Mucosa of rectum (tissue), 2 donors: ENCODE measurements around the gene RBMS1.

ENCODE experiments used
- H3K27ac ChIP-seq, 2 donors: one replicate each; pipeline ENCODE4 v1.7.0; 2013; ENCODE audit warnings: inconsistent platforms in 2 of 2, low read depth in 2 of 2, low read length in 2 of 2
- H3K27me3 ChIP-seq, 2 donors: one replicate each; pipeline ENCODE4 v1.7.0; 2013; ENCODE audit warnings: low read length in 2 of 2; ENCODE audit not compliant: control insufficient read depth in 2 of 2, insufficient read depth in 2 of 2
- H3K36me3 ChIP-seq, 2 donors: one replicate each; pipeline ENCODE4 v1.7.0; 2013; ENCODE audit warnings: low read length in 2 of 2; ENCODE audit not compliant: control insufficient read depth in 2 of 2, insufficient read depth in 2 of 2
- H3K4me1 ChIP-seq, 2 donors: one replicate each; pipeline ENCODE4 v1.7.0; 2013; ENCODE audit warnings: low read length in 2 of 2, mild to moderate bottlenecking in 1 of 2; ENCODE audit not compliant: control insufficient read depth in 2 of 2, insufficient read depth in 2 of 2
- H3K4me3 ChIP-seq, 2 donors: one replicate each; pipeline ENCODE4 v1.7.0; 2013; ENCODE audit warnings: low read length in 2 of 2
- H3K9ac ChIP-seq, 2 donors: one replicate each; pipeline ENCODE4 v1.7.0; 2013; ENCODE audit warnings: low read length in 2 of 2, low read depth in 1 of 2, mild to moderate bottlenecking in 1 of 2
- H3K9me3 ChIP-seq, 2 donors: one replicate each; pipeline ENCODE4 v1.7.0; 2013; ENCODE audit warnings: low read length in 2 of 2; ENCODE audit not compliant: control insufficient read depth in 2 of 2
- donor health status: healthy.
- donor health status: Normal muscosa, but diverticular disease.

The RBMS1 gene

GRCh38 chr2:160418398-160418765 lies 75.2 kb downstream of the RBMS1 start:
- H3K9me3 ChIP-seq, result no peaks in the 10 kb centered on the region
- no peaks in the 10 kb centered on the region for H3K36me3 ChIP-seq
- H3K4me3 ChIP-seq, result no peak overlapping the region
- H3K27ac ChIP-seq, result no peak overlapping the region
- H3K9ac ChIP-seq, result no peak overlapping the region
- no peaks in the 10 kb centered on the region for H3K4me1 ChIP-seq
- peaks cover 9 to 14% of the 10 kb centered on the region in 2 donors for H3K27me3 ChIP-seq

- H3K27ac ChIP-seq, result no peak overlapping the region
- H3K4me1 ChIP-seq, result no peaks in the 10 kb centered on the region
These were observed 75.7 kb downstream of the RBMS1 start for GRCh38 chr2:160417745-160418397.

DNA sequence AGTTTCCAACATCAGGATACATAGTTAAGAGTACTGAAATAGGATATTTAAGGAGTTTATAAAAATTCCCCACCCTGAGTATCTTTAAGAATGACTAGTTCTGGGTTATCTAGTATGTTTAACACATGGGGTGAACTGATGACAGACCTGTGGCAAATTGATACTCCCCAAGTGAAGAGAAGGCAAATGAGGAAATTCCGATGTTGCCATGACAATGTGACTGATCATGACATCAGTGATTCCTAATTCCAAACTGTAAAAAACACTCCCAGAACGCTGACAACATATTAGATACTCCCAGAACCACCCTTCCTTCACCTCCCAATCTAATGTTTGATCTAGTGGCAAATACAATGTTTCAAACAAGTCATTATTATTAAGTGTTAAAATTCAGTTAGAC lies 77.6 kb downstream of the RBMS1 start:
- Histone ChIP-seq H3K27me3 (peaks cover 9 to 14% of the 10 kb centered on the region in 2 donors), H3K9ac (no peak overlapping the region), H3K27ac (no peak overlapping the region), H3K4me1 (peaks cover 0 to 5% of the 10 kb centered on the region in 2 donors), H3K4me3 (no peak overlapping the region), H3K9me3 (no peaks in the 10 kb centered on the region), H3K36me3 (no peaks in the 10 kb centered on the region)

More at GRCh38 chr2:160417745-160418397, 75.7 kb downstream of the RBMS1 start:
- no peak overlapping the region for H3K9ac ChIP-seq
- no peaks in the 10 kb centered on the region for H3K9me3 ChIP-seq
- H3K27me3 ChIP-seq, result peaks cover 9 to 14% of the 10 kb centered on the region in 2 donors
- no peak overlapping the region for H3K4me3 ChIP-seq
- H3K36me3 ChIP-seq, result no peaks in the 10 kb centered on the region

DNA sequence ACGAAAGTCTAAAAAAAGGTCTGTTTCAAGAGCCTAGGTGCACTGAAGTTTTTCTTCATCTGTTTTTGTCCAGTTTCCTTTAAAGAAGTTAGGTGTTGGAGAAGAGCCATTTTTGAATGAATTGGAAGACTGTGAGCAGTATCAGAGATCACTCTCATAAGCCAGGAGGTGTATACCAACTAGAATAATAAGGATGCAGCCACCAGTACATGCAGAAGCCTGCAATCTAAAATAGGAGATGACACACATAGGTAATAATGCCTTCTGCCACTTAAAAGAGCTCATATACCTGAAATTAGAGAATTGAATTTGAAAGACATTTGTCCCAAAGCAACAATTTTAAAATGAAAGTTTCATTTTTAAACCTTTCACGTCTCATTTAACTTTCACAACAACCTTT lies 81.7 kb downstream of the RBMS1 start:
- Histone ChIP-seq H3K4me3 (peak overlapping the region in 1 of 2 donors; percentile 13), H3K36me3 (no peaks in the 10 kb centered on the region), H3K9ac (no peak overlapping the region), H3K9me3 (no peaks in the 10 kb centered on the region), H3K27me3 (peaks cover 10 to 21% of the 10 kb centered on the region in 2 donors), H3K4me1 (peaks cover 0 to 7% of the 10 kb centered on the region in 2 donors), H3K27ac (no peak overlapping the region)

GRCh38 chr2:160411167-160411566 lies 82.4 kb downstream of the RBMS1 start:
- H3K36me3 ChIP-seq, result no peaks in the 10 kb centered on the region
- H3K27ac ChIP-seq, result no peak overlapping the region
- no peaks in the 10 kb centered on the region for H3K9me3 ChIP-seq
- peaks cover 14 to 20% of the 10 kb centered on the region in 2 donors for H3K27me3 ChIP-seq
- no peak overlapping the region for H3K4me3 ChIP-seq
- no peak overlapping the region for H3K9ac ChIP-seq
- H3K4me1 ChIP-seq, result peaks cover 0 to 9% of the 10 kb centered on the region in 2 donors

GRCh38 chr2:160409480-160409879 lies 84.1 kb downstream of the RBMS1 start:
- no peaks in the 10 kb centered on the region for H3K36me3 ChIP-seq
- H3K27ac ChIP-seq, result no peak overlapping the region
- H3K4me3 ChIP-seq, result no peak overlapping the region
- peaks cover 3 to 11% of the 10 kb centered on the region in 2 donors for H3K4me1 ChIP-seq
- H3K27me3 ChIP-seq, result peaks cover 19 to 28% of the 10 kb centered on the region in 2 donors
- H3K9ac ChIP-seq, result no peak overlapping the region
- no peaks in the 10 kb centered on the region for H3K9me3 ChIP-seq

DNA sequence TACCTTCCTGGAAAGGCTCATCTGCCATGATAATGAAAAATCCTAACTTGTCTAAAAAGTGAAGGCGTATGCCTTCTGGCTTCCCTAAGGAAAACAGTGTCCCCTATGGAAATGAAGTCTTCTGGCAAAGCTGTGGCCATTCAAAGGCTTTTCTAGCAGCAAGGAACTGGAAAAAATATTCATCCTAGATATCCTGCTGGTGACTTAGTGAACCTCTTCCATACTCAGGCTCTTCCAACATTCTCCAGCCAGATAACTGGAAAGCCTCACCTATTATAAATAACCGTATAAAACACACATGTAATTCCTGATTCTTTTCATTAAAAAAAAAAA lies 84.7 kb downstream of the RBMS1 start:
- peaks cover 19 to 31% of the 10 kb centered on the region in 2 donors for H3K27me3 ChIP-seq
- H3K4me1 ChIP-seq, result peaks cover 7 to 11% of the 10 kb centered on the region in 2 donors
- no peaks in the 10 kb centered on the region for H3K9me3 ChIP-seq
- no peak overlapping the region for H3K4me3 ChIP-seq
- no peaks in the 10 kb centered on the region for H3K36me3 ChIP-seq
- H3K9ac ChIP-seq, result no peak overlapping the region
- peak overlapping the region in 1 of 2 donors; percentile 58 for H3K27ac ChIP-seq

GRCh38 chr2:160408173-160408958 lies 85.2 kb downstream of the RBMS1 start:
- Histone ChIP-seq H3K9me3 (no peaks in the 10 kb centered on the region), H3K9ac (peak overlapping the region; percentile 5 to 14), H3K27me3 (peaks cover 18 to 30% of the 10 kb centered on the region in 2 donors), H3K36me3 (no peaks in the 10 kb centered on the region), H3K4me3 (peak overlapping the region; percentile 28 to 52), H3K4me1 (peaks cover 8 to 11% of the 10 kb centered on the region in 2 donors), H3K27ac (peak overlapping the region; percentile 58 to 61)

GRCh38 chr2:160407393-160408172 lies 86.0 kb downstream of the RBMS1 start:
- Histone ChIP-seq H3K4me3 (peak overlapping the region; percentile 63 to 71), H3K27ac (peak overlapping the region; percentile 74 to 84), H3K27me3 (peaks cover 18 to 31% of the 10 kb centered on the region in 2 donors), H3K36me3 (no peaks in the 10 kb centered on the region), H3K9me3 (no peaks in the 10 kb centered on the region), H3K4me1 (peaks cover 8 to 11% of the 10 kb centered on the region in 2 donors), H3K9ac (peak overlapping the region; percentile 14 to 72)
